MG63 (cell line): ENCODE results near the gene ZNF546. TPM values are rescaled to one million over a fixed set of nuclear protein-coding genes. Genes with fewer than 3 reads are reported as not detected.
"Not testable (repeated sequence)": the region's sequence is repeated elsewhere in the genome, so short reads cannot be mapped to it uniquely, and the experiment has no call there.

Experiments used
- DNase-seq: peaks from one replicate; pipeline ENCODE4 v3.0.0-alpha.2; 2020
- H3K27me3 ChIP-seq: fragments of 250-450 bp; sonication (Bioruptor Pico); 2 replicates; pipeline ENCODE4 v1.5.1; 2020; ENCODE audit warnings: mild to moderate bottlenecking, moderate library complexity
- H3K36me3 ChIP-seq: fragments of 250-450 bp; sonication (Bioruptor Pico); 2 replicates; pipeline ENCODE4 v1.5.1; 2020; ENCODE audit warnings: mild to moderate bottlenecking, moderate library complexity
- H3K4me3 ChIP-seq: fragments of 250-450 bp; sonication (Bioruptor Pico); 2 replicates; pipeline ENCODE4 v1.5.1; 2020; ENCODE audit warnings: mild to moderate bottlenecking, moderate library complexity
- H3K9me3 ChIP-seq: fragments of 250-450 bp; sonication (Bioruptor Pico); 2 replicates; pipeline ENCODE4 v1.5.1; 2020; ENCODE audit warnings: mild to moderate bottlenecking, moderate library complexity
- total RNA-seq: library from RNA; depleted of rRNA; stranded (reverse); fragments of >200 nt; shearing (Covaris generic); gene quantifications from 2 replicates; pipeline ENCODE4 v1.2.3, GENCODE V29; 2014; ENCODE audit warnings: low replicate concordance; rRNA removed

ZNF546 gene
- 2.2 and 5.7 TPM in 2 replicates for total RNA-seq

- H3K9me3 ChIP-seq: peaks cover 8% of the 10 kb centered on the region
- peak; percentile 94 for DNase-seq
- no peaks in the 10 kb centered on the region for H3K27me3 ChIP-seq
- peak within 1 kb of the TSS; percentile 73 for H3K4me3 ChIP-seq
- H3K36me3 ChIP-seq: peaks cover 6% of the 10 kb centered on the region; the same call in 1 of the 2 replicates
Measured at GRCh38 chr19:39996811-39997637, at the start of gene ZNF546. TSS of gene ZNF546 (plus strand) at chr19:39997060. CDS start at chr19:39998327, 1,267 bp downstream.

- Histone ChIP-seq H3K27me3 (no peaks in the 10 kb centered on the region), H3K4me3 (no peak overlapping the region), H3K36me3 (no peaks in the 10 kb centered on the region), H3K9me3 (no peaks in the 10 kb centered on the region)
- DNase-seq: no peak
Measured at GRCh38 chr19:39949026-39949747, 47.7 kb upstream of the ZNF546 start.

GRCh38 chr19:39951065-39951650 is 45.7 kb upstream of the ZNF546 start:
- no peaks in the 10 kb centered on the region for H3K9me3 ChIP-seq
- no peaks in the 10 kb centered on the region for H3K36me3 ChIP-seq
- H3K4me3 ChIP-seq: no peak overlapping the region
- H3K27me3 ChIP-seq: no peaks in the 10 kb centered on the region
- no peak for DNase-seq

- Histone ChIP-seq H3K4me3 (no peak overlapping the region), H3K9me3 (no peaks in the 10 kb centered on the region), H3K27me3 (no peaks in the 10 kb centered on the region), H3K36me3 (no peaks in the 10 kb centered on the region)
- peak; percentile 49 for DNase-seq
Measured at GRCh38 chr19:39951686-39952085, 45.2 kb upstream of the ZNF546 start.

- no peak overlapping the region for H3K4me3 ChIP-seq
- DNase-seq: no peak
- H3K9me3 ChIP-seq: no peaks in the 10 kb centered on the region
- no peaks in the 10 kb centered on the region for H3K27me3 ChIP-seq
- H3K36me3 ChIP-seq: no peaks in the 10 kb centered on the region
Measured at GRCh38 chr19:39953915-39954314, 42.9 kb upstream of the ZNF546 start.

- not testable (repeated sequence) for DNase-seq, H3K9me3 ChIP-seq, H3K36me3 ChIP-seq, H3K27me3 ChIP-seq, H3K4me3 ChIP-seq
Measured at GRCh38 chr19:39957886-39958285, 39.0 kb upstream of the ZNF546 start.

GRCh38 chr19:39958942-39959341 is 37.9 kb upstream of the ZNF546 start:
- not testable (repeated sequence) for DNase-seq, H3K9me3 ChIP-seq, H3K27me3 ChIP-seq, H3K36me3 ChIP-seq, H3K4me3 ChIP-seq

- DNase-seq, H3K9me3 ChIP-seq, H3K27me3 ChIP-seq, H3K36me3 ChIP-seq, H3K4me3 ChIP-seq: not testable (repeated sequence)
Measured at GRCh38 chr19:39959407-39959806, 37.5 kb upstream of the ZNF546 start.

GRCh38 chr19:39963898-39964297 is 33.0 kb upstream of the ZNF546 start:
- H3K9me3 ChIP-seq: no peaks in the 10 kb centered on the region
- no peak for DNase-seq
- no peaks in the 10 kb centered on the region for H3K27me3 ChIP-seq
- H3K36me3 ChIP-seq: no peaks in the 10 kb centered on the region; the same call in 1 of the 2 replicates
- H3K4me3 ChIP-seq: no peak overlapping the region

- H3K9me3 ChIP-seq: no peaks in the 10 kb centered on the region
- H3K36me3 ChIP-seq: no peaks in the 10 kb centered on the region; the same call in 1 of the 2 replicates
- H3K4me3 ChIP-seq: no peak overlapping the region
- DNase-seq: no peak
- H3K27me3 ChIP-seq: no peaks in the 10 kb centered on the region
Measured at GRCh38 chr19:39966617-39967016, 30.2 kb upstream of the ZNF546 start.

- no peaks in the 10 kb centered on the region for H3K27me3 ChIP-seq
- DNase-seq: no peak
- peaks cover 9% of the 10 kb centered on the region for H3K36me3 ChIP-seq
- H3K9me3 ChIP-seq: no peaks in the 10 kb centered on the region
- H3K4me3 ChIP-seq: no peak overlapping the region
Measured at GRCh38 chr19:39967561-39967960, 29.3 kb upstream of the ZNF546 start.

GRCh38 chr19:39968789-39969188 is 28.1 kb upstream of the ZNF546 start:
- H3K27me3 ChIP-seq: no peaks in the 10 kb centered on the region
- no peak overlapping the region for H3K4me3 ChIP-seq
- peaks cover 21% of the 10 kb centered on the region for H3K36me3 ChIP-seq
- H3K9me3 ChIP-seq: no peaks in the 10 kb centered on the region
- DNase-seq: no peak

- Histone ChIP-seq H3K9me3 (no peaks in the 10 kb centered on the region), H3K36me3 (peaks cover 26% of the 10 kb centered on the region), H3K27me3 (no peaks in the 10 kb centered on the region), H3K4me3 (no peak overlapping the region)
- no peak for DNase-seq
Measured at GRCh38 chr19:39969266-39969665, 27.6 kb upstream of the ZNF546 start.

GRCh38 chr19:39969681-39970424 is 27.0 kb upstream of the ZNF546 start:
- peak overlapping the region; percentile 89 for H3K4me3 ChIP-seq
- no peak for DNase-seq
- H3K9me3 ChIP-seq: no peaks in the 10 kb centered on the region
- peaks cover 32% of the 10 kb centered on the region for H3K36me3 ChIP-seq
- H3K27me3 ChIP-seq: no peaks in the 10 kb centered on the region

- DNase-seq: no peak
- no peaks in the 10 kb centered on the region for H3K9me3 ChIP-seq
- no peaks in the 10 kb centered on the region for H3K27me3 ChIP-seq
- peaks cover 35% of the 10 kb centered on the region for H3K36me3 ChIP-seq
- peak overlapping the region; percentile 89 for H3K4me3 ChIP-seq
Measured at GRCh38 chr19:39970425-39970674, 26.5 kb upstream of the ZNF546 start.

- H3K9me3 ChIP-seq: no peaks in the 10 kb centered on the region; the same call in 1 of the 2 replicates
- H3K27me3 ChIP-seq: no peaks in the 10 kb centered on the region
- peak; percentile 99 for DNase-seq
- H3K4me3 ChIP-seq: peak within 1 kb of the TSS; percentile 89
- peaks cover 40% of the 10 kb centered on the region for H3K36me3 ChIP-seq
Measured at GRCh38 chr19:39970675-39971379, 26.0 kb upstream of the ZNF546 start, which contains the start of gene PSMC4. TSS of gene PSMC4 (plus strand) at chr19:39971165. CDS start at chr19:39971203, 38 bp downstream.
